HL-60 (cell line): ENCODE data around the gene FMC1.
"Not testable (repeated sequence)": the region's sequence is repeated elsewhere in the genome, so short reads cannot be mapped to it uniquely, and the experiment has no call there.

ENCODE experiments used
- DNase-seq, 2 experiments: peaks; one replicate each; pipeline ENCODE4 v3.0.0-alpha.2; 2010 to 2020; ENCODE audit warnings: low read depth in 1 of 2, low spot score in 1 of 2
- H3K27ac ChIP-seq: fragments of 250-450 bp; sonication (Bioruptor Pico); replicated peaks from 2 replicates; pipeline ENCODE4 v1.5.1; 2020; ENCODE audit warnings: mild to moderate bottlenecking, moderate library complexity
- H3K27me3 ChIP-seq: fragments of 250-450 bp; sonication (Bioruptor Pico); 2 replicates; pipeline ENCODE4 v1.5.1; 2021; ENCODE audit warnings: mild to moderate bottlenecking, moderate library complexity; ENCODE audit not compliant: insufficient read depth, poor library complexity, severe bottlenecking
- H3K4me3 ChIP-seq: replicated peaks from 2 replicates; pipeline ENCODE4 v1.5.1; 2011; ENCODE audit warnings: mild to moderate bottlenecking, control low read depth, low read length; ENCODE audit not compliant: insufficient read depth
- CTCF ChIP-seq: IDR thresholded peaks from one replicate; pipeline ENCODE4 v1.5.1; 2011; ENCODE audit warnings: low read length, control low read depth, inconsistent platforms; ENCODE audit not compliant: insufficient read depth
- GABPA ChIP-seq: IDR thresholded peaks from 2 replicates; pipeline ENCODE4 v1.6.1; 2012; ENCODE audit warnings: low read depth
- POLR2AphosphoS5 ChIP-seq: IDR thresholded peaks from 2 replicates; pipeline ENCODE4 v1.6.1; 2012; ENCODE audit warnings: low read depth
- REST ChIP-seq: IDR thresholded peaks from 2 replicates; pipeline ENCODE4 v1.6.1; 2012; ENCODE audit warnings: low read depth; ENCODE audit not compliant: insufficient replicate concordance
- SPI1 ChIP-seq: IDR thresholded peaks from 2 replicates; pipeline ENCODE4 v1.6.1; 2012; ENCODE audit warnings: low read depth, mild to moderate bottlenecking, borderline replicate concordance

FMC1 gene

GRCh38 chr7:139300390-139300789 lies 40.7 kb upstream of the FMC1 start:
- no peak overlapping the region for H3K27ac ChIP-seq
- no peak for TF ChIP-seq SPI1
- no peak for DNase-seq
- H3K27me3 ChIP-seq = no peaks in the 10 kb centered on the region
- H3K4me3 ChIP-seq = no peak overlapping the region

GRCh38 chr7:139304517-139304916 lies 36.6 kb upstream of the FMC1 start:
- Histone ChIP-seq H3K27me3 (no peaks in the 10 kb centered on the region), H3K27ac (no peak overlapping the region), H3K4me3 (no peak overlapping the region)
- TF ChIP-seq SPI1 (no peak), GABPA (no peak), POLR2AphosphoS5 (no peak), CTCF (no peak), REST (no peak)
- no peak for DNase-seq

GRCh38 chr7:139317939-139318505 lies 23.1 kb upstream of the FMC1 start:
- Histone ChIP-seq H3K27ac (no peak overlapping the region), H3K4me3 (no peak overlapping the region), H3K27me3 (no peaks in the 10 kb centered on the region)
- TF ChIP-seq SPI1 (no peak), REST (no peak), POLR2AphosphoS5 (no peak), CTCF (no peak), GABPA (no peak)
- DNase-seq = no peak

GRCh38 chr7:139321071-139321745 lies 19.9 kb upstream of the FMC1 start:
- Histone ChIP-seq H3K4me3 (no peak overlapping the region), H3K27me3 (no peaks in the 10 kb centered on the region), H3K27ac (no peak overlapping the region)
- DNase-seq = peak in 1 of 2 experiments; percentile 12
- TF ChIP-seq POLR2AphosphoS5 (no peak), GABPA (no peak), CTCF (no peak), REST (no peak), SPI1 (no peak)

GRCh38 chr7:139324709-139325108 lies 16.4 kb upstream of the FMC1 start:
- not testable (repeated sequence) for DNase-seq, H3K27me3 ChIP-seq, H3K4me3 ChIP-seq, H3K27ac ChIP-seq
